Mammary epithelial cell (primary cell): ENCODE measurements around the gene GRXCR2.

Experiments used
- EZH2 ChIP-seq: IDR thresholded peaks from 2 replicates; pipeline ENCODE4 v1.6.1; 2012; ENCODE audit warnings: low read length, inconsistent platforms, borderline replicate concordance
- TF ChIP-seq, protein P1 (sequence below), 2 donors: IDR thresholded peaks in 1 of 2; conservative IDR thresholded peaks in 1 of 2; 2 replicates each; pipeline ENCODE4 v1.5.1; 2011 to 2012; ENCODE audit warnings: inconsistent platforms in 2 of 2, low read length in 2 of 2, mild to moderate bottlenecking in 2 of 2, control low read depth in 1 of 2, low read depth in 1 of 2; ENCODE audit not compliant: insufficient read depth in 1 of 2; ENCODE audit errors: extremely low read depth in 1 of 2

DNA sequence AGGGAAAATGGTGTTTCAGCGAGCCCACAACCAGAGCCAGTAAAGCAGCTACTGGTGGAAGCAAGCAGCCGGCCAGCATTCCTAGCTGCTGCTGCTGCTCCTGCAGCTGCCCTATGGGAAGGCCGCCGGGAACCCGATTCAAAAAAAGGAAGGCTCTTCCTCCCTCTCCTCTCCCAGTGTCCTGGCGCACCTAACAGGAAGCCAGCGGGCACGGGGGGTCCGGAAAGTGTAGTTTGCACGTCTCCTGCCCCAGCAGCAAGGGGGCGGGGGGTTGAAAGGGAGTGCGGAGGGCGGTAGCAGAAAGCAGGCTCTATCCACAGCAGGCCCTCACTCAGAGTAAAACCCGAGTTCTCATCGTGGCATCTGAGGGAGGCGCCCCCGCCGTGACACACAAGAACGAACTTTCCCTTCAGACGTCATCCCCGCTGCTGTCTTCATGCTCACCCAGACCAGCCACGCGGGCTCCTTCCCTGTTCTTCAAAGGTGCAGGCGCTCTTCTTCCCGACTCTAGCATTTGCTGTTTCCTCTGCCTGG is 16.5 kb downstream of the GRXCR2 start:
- TF ChIP-seq, protein P1, sequence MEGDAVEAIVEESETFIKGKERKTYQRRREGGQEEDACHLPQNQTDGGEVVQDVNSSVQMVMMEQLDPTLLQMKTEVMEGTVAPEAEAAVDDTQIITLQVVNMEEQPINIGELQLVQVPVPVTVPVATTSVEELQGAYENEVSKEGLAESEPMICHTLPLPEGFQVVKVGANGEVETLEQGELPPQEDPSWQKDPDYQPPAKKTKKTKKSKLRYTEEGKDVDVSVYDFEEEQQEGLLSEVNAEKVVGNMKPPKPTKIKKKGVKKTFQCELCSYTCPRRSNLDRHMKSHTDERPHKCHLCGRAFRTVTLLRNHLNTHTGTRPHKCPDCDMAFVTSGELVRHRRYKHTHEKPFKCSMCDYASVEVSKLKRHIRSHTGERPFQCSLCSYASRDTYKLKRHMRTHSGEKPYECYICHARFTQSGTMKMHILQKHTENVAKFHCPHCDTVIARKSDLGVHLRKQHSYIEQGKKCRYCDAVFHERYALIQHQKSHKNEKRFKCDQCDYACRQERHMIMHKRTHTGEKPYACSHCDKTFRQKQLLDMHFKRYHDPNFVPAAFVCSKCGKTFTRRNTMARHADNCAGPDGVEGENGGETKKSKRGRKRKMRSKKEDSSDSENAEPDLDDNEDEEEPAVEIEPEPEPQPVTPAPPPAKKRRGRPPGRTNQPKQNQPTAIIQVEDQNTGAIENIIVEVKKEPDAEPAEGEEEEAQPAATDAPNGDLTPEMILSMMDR (conservative IDR thresholded peaks at IDR 0.05 in 1 of 2, IDR thresholded peaks at IDR 0.05 in 1 of 2; ENCODE audit: extremely low read depth in 1 of 2, insufficient read depth in 1 of 2, low read depth in 1 of 2, low read length in 2 of 2) = no peak
- no peak for TF ChIP-seq EZH2
